ENCODE data around the gene ATOSB. TPM values are rescaled to one million over a fixed set of nuclear protein-coding genes. Genes with fewer than 3 reads are reported as not detected.

ATOSB gene
- total and polyA plus RNA-seq, 9 donors, result 6.4 to 12.5 (median 11.2) TPM

- H3K36me3 ChIP-seq (ENCODE audit: control insufficient read depth, insufficient read depth, low read length), result peaks cover 70% of the 10 kb centered on the region
- no peak for DNase-seq
Measured at GRCh38 chr9:35089434-35089833, 26.2 kb downstream of the ATOSB start.

GRCh38 chr9:35085078-35085477 is 30.6 kb downstream of the ATOSB start:
- no peak overlapping the region for H3K27ac ChIP-seq (ENCODE audit: low read length)
- H3K36me3 ChIP-seq (ENCODE audit: control insufficient read depth, insufficient read depth, low read length), result peaks cover 31% of the 10 kb centered on the region

More at GRCh38 chr9:35089434-35089833, 26.2 kb downstream of the ATOSB start:
- 70% methylated on average over 2 of the region's 2 CpGs for WGBS (ENCODE audit: insufficient coverage)
- Histone ChIP-seq H3K9me3 (replicated peaks; ENCODE audit: control insufficient read depth, low read depth, low read length) (no peaks in the 10 kb centered on the region), H3K4me3 (ENCODE audit: low read length) (no peak overlapping the region), H3K27ac (ENCODE audit: low read length) (no peak overlapping the region), H3K27me3 (ENCODE audit: control insufficient read depth, insufficient read depth, low read length) (no peaks in the 10 kb centered on the region), H3K4me1 (ENCODE audit: control insufficient read depth, insufficient read depth, low read length) (no peaks in the 10 kb centered on the region)

GRCh38 chr9:35079426-35080341 is 36.0 kb downstream of the ATOSB start, which contains the start of gene FANCG:
TSS of gene FANCG (minus strand) at chr9:35079942. CDS start at chr9:35079524, 418 bp downstream.
- Histone ChIP-seq H3K27ac (ENCODE audit: low read length) (peak within 1 kb of the TSS; percentile 92), H3K36me3 (ENCODE audit: control insufficient read depth, insufficient read depth, low read length) (peaks cover 37% of the 10 kb centered on the region), H3K9me3 (replicated peaks; ENCODE audit: control insufficient read depth, low read depth, low read length) (no peaks in the 10 kb centered on the region), H3K27me3 (ENCODE audit: control insufficient read depth, insufficient read depth, low read length) (no peaks in the 10 kb centered on the region), H3K4me1 (ENCODE audit: control insufficient read depth, insufficient read depth, low read length) (peaks cover 19% of the 10 kb centered on the region), H3K4me3 (ENCODE audit: low read length) (peak within 1 kb of the TSS; percentile 78)
- peak; percentile 97 for DNase-seq
- WGBS (ENCODE audit: insufficient coverage), result 0% methylated on average over 58 of the region's 67 CpGs

More at GRCh38 chr9:35085078-35085477, 30.6 kb downstream of the ATOSB start:
- no peak overlapping the region for H3K4me3 ChIP-seq (ENCODE audit: low read length)
- DNase-seq, result no peak
- WGBS (ENCODE audit: insufficient coverage), result no CpG with 5 or more reads among the region's 2 CpGs
- no peaks in the 10 kb centered on the region for H3K9me3 ChIP-seq (replicated peaks; ENCODE audit: control insufficient read depth, low read depth, low read length)
- no peaks in the 10 kb centered on the region for H3K27me3 ChIP-seq (ENCODE audit: control insufficient read depth, insufficient read depth, low read length)
- no peaks in the 10 kb centered on the region for H3K4me1 ChIP-seq (ENCODE audit: control insufficient read depth, insufficient read depth, low read length)

GRCh38 chr9:35079041-35079425 is 36.6 kb downstream of the ATOSB start:
- peak; percentile 20 for DNase-seq
- peak overlapping the region; percentile 92 for H3K27ac ChIP-seq (ENCODE audit: low read length)
- 1% methylated on average over 8 of the region's 10 CpGs for WGBS (ENCODE audit: insufficient coverage)

GRCh38 chr9:35078066-35078465 is 37.6 kb downstream of the ATOSB start:
- 70% methylated on average over 4 of the region's 4 CpGs for WGBS (ENCODE audit: insufficient coverage)
- Histone ChIP-seq H3K36me3 (ENCODE audit: control insufficient read depth, insufficient read depth, low read length) (peaks cover 47% of the 10 kb centered on the region), H3K4me1 (ENCODE audit: control insufficient read depth, insufficient read depth, low read length) (peaks cover 19% of the 10 kb centered on the region)

More at GRCh38 chr9:35079041-35079425, 36.6 kb downstream of the ATOSB start:
- no peaks in the 10 kb centered on the region for H3K27me3 ChIP-seq (ENCODE audit: control insufficient read depth, insufficient read depth, low read length)
- peak overlapping the region; percentile 78 for H3K4me3 ChIP-seq (ENCODE audit: low read length)
- peaks cover 19% of the 10 kb centered on the region for H3K4me1 ChIP-seq (ENCODE audit: control insufficient read depth, insufficient read depth, low read length)
- peaks cover 43% of the 10 kb centered on the region for H3K36me3 ChIP-seq (ENCODE audit: control insufficient read depth, insufficient read depth, low read length)
- H3K9me3 ChIP-seq (replicated peaks; ENCODE audit: control insufficient read depth, low read depth, low read length), result no peaks in the 10 kb centered on the region

GRCh38 chr9:35076848-35077247 is 38.8 kb downstream of the ATOSB start:
- Histone ChIP-seq H3K4me3 (ENCODE audit: low read length) (no peak overlapping the region), H3K27me3 (ENCODE audit: control insufficient read depth, insufficient read depth, low read length) (no peaks in the 10 kb centered on the region), H3K4me1 (ENCODE audit: control insufficient read depth, insufficient read depth, low read length) (peaks cover 22% of the 10 kb centered on the region), H3K27ac (ENCODE audit: low read length) (no peak overlapping the region), H3K9me3 (replicated peaks; ENCODE audit: control insufficient read depth, low read depth, low read length) (no peaks in the 10 kb centered on the region), H3K36me3 (ENCODE audit: control insufficient read depth, insufficient read depth, low read length) (peaks cover 47% of the 10 kb centered on the region)
- WGBS (ENCODE audit: insufficient coverage), result 92% methylated on average over 4 of the region's 4 CpGs
- no peak for DNase-seq

More at GRCh38 chr9:35078066-35078465, 37.6 kb downstream of the ATOSB start:
- no peak overlapping the region for H3K4me3 ChIP-seq (ENCODE audit: low read length)
- no peak overlapping the region for H3K27ac ChIP-seq (ENCODE audit: low read length)
- no peaks in the 10 kb centered on the region for H3K9me3 ChIP-seq (replicated peaks; ENCODE audit: control insufficient read depth, low read depth, low read length)
- no peaks in the 10 kb centered on the region for H3K27me3 ChIP-seq (ENCODE audit: control insufficient read depth, insufficient read depth, low read length)
- DNase-seq, result no peak

- WGBS (ENCODE audit: insufficient coverage), result 78% methylated on average over 1 of the region's 4 CpGs
- Histone ChIP-seq H3K27ac (ENCODE audit: low read length) (no peak overlapping the region), H3K9me3 (replicated peaks; ENCODE audit: control insufficient read depth, low read depth, low read length) (no peaks in the 10 kb centered on the region), H3K36me3 (ENCODE audit: control insufficient read depth, insufficient read depth, low read length) (peaks cover 47% of the 10 kb centered on the region), H3K27me3 (ENCODE audit: control insufficient read depth, insufficient read depth, low read length) (no peaks in the 10 kb centered on the region), H3K4me1 (ENCODE audit: control insufficient read depth, insufficient read depth, low read length) (peaks cover 30% of the 10 kb centered on the region), H3K4me3 (ENCODE audit: low read length) (no peak overlapping the region)
- DNase-seq, result no peak
Measured at GRCh38 chr9:35075358-35075757, 40.3 kb downstream of the ATOSB start.

- H3K9me3 ChIP-seq (replicated peaks; ENCODE audit: control insufficient read depth, low read depth, low read length), result no peaks in the 10 kb centered on the region
- H3K4me1 ChIP-seq (ENCODE audit: control insufficient read depth, insufficient read depth, low read length), result peaks cover 36% of the 10 kb centered on the region
- DNase-seq, result no peak
- WGBS (ENCODE audit: insufficient coverage), result 90% methylated on average over 8 of the region's 8 CpGs
- H3K27ac ChIP-seq (ENCODE audit: low read length), result no peak overlapping the region
- H3K4me3 ChIP-seq (ENCODE audit: low read length), result no peak overlapping the region
- H3K36me3 ChIP-seq (ENCODE audit: control insufficient read depth, insufficient read depth, low read length), result peaks cover 50% of the 10 kb centered on the region
- no peaks in the 10 kb centered on the region for H3K27me3 ChIP-seq (ENCODE audit: control insufficient read depth, insufficient read depth, low read length)
Measured at GRCh38 chr9:35074791-35075190, 40.9 kb downstream of the ATOSB start.

- Histone ChIP-seq H3K4me1 (ENCODE audit: control insufficient read depth, insufficient read depth, low read length) (peaks cover 37% of the 10 kb centered on the region), H3K27me3 (ENCODE audit: control insufficient read depth, insufficient read depth, low read length) (no peaks in the 10 kb centered on the region), H3K27ac (ENCODE audit: low read length) (no peak overlapping the region), H3K4me3 (ENCODE audit: low read length) (no peak overlapping the region), H3K9me3 (replicated peaks; ENCODE audit: control insufficient read depth, low read depth, low read length) (no peaks in the 10 kb centered on the region), H3K36me3 (ENCODE audit: control insufficient read depth, insufficient read depth, low read length) (peaks cover 52% of the 10 kb centered on the region)
- no peak for DNase-seq
- WGBS (ENCODE audit: insufficient coverage), result 88% methylated on average over 4 of the region's 6 CpGs
Measured at GRCh38 chr9:35074141-35074540, 41.5 kb downstream of the ATOSB start.

GRCh38 chr9:35073279-35073612 is 42.4 kb downstream of the ATOSB start:
- DNase-seq, result no peak
- peak overlapping the region; percentile 98 for H3K27ac ChIP-seq (ENCODE audit: low read length)
- H3K9me3 ChIP-seq (replicated peaks; ENCODE audit: control insufficient read depth, low read depth, low read length), result no peaks in the 10 kb centered on the region
- no peaks in the 10 kb centered on the region for H3K27me3 ChIP-seq (ENCODE audit: control insufficient read depth, insufficient read depth, low read length)
- H3K4me1 ChIP-seq (ENCODE audit: control insufficient read depth, insufficient read depth, low read length), result peaks cover 32% of the 10 kb centered on the region
- H3K36me3 ChIP-seq (ENCODE audit: control insufficient read depth, insufficient read depth, low read length), result peaks cover 52% of the 10 kb centered on the region
- WGBS (ENCODE audit: insufficient coverage), result no CpG with 5 or more reads among the region's 2 CpGs
- H3K4me3 ChIP-seq (ENCODE audit: low read length), result no peak overlapping the region
